Measurements from ENCODE around the gene FOXI1. TPM values are rescaled to one million over a fixed set of nuclear protein-coding genes. Genes with fewer than 3 reads are reported as not detected.

Gene FOXI1
- total RNA-seq, 1 experiment from 2014 or later = 0.44 TPM

GRCh38 chr5:170107674-170108073, 2.0 kb downstream of the FOXI1 start:
- POLR2A ChIA-PET = no interaction called here
- ATAC-seq (no peak), DNase-seq (ENCODE audit: low read depth, low spot score) (no peak)
- in situ Hi-C loops (cut with HindIII; ENCODE audit: low pct_unique_long_range_greater_than_20kb, low sequenced_read_pairs) = no loop called here
- peaks cover 40% of the 10 kb centered on the region for H3K4me1 ChIP-seq (ENCODE audit: control insufficient read depth, insufficient read depth, low read length)
- H3K27ac ChIP-seq (ENCODE audit: low read length) = peak overlapping the region; percentile 80
- intact Hi-C loops (cut with micrococcal nuclease; ENCODE audit: unreplicated experiment) = no loop called here
- no peak for TF ChIP-seq TCF7L2 (IDR thresholded peaks at IDR 0.05; ENCODE audit: low read depth, low read length)
- no peak for TF ChIP-seq POLR2AphosphoS5 (IDR thresholded peaks at IDR 0.05; ENCODE audit: low read depth, low read length)
- no peak for TF ChIP-seq REST (IDR thresholded peaks at IDR 0.05; ENCODE audit: insufficient read depth in 1 of 2, low read depth in 2 of 2, low read length in 1 of 2)
- TF ChIP-seq CTCF (IDR thresholded peaks at IDR 0.05) = no peak
- no peak for TF ChIP-seq SIN3A (IDR thresholded peaks at IDR 0.05; ENCODE audit: borderline replicate concordance, insufficient read depth, low read depth, low read length)
- no peak overlapping the region for H3K4me3 ChIP-seq (ENCODE audit: low read depth in 2 of 2, low read length in 2 of 2)
- CTCF ChIA-PET = interaction anchor here (1.8 kb wide), 1 partner anchor 75 kb away, joined by 8 read pairs; no protein-coding TSS in a partner anchor
- no peaks in the 10 kb centered on the region for H3K9me3 ChIP-seq (ENCODE audit: control insufficient read depth, insufficient read depth, low read depth, low read length)
- BruUV-seq (replicated peaks) = no TSS peak
- H3K27me3 ChIP-seq (ENCODE audit: control insufficient read depth, insufficient read depth, low read length) = no peaks in the 10 kb centered on the region
- no peaks in the 10 kb centered on the region for H3K36me3 ChIP-seq (ENCODE audit: control insufficient read depth, insufficient read depth, low read length)

- intact Hi-C loops (cut with micrococcal nuclease; ENCODE audit: unreplicated experiment) (no loop called here), in situ Hi-C loops (cut with HindIII; ENCODE audit: low pct_unique_long_range_greater_than_20kb, low sequenced_read_pairs) (no loop called here)
- H3K4me1 ChIP-seq (ENCODE audit: control insufficient read depth, insufficient read depth, low read length) = peaks cover 39% of the 10 kb centered on the region
- H3K27ac ChIP-seq (ENCODE audit: low read length) = peak overlapping the region; percentile 80
- no peak overlapping the region for H3K4me3 ChIP-seq (ENCODE audit: low read depth in 2 of 2, low read length in 2 of 2)
- ATAC-seq = no peak
- no peak for TF ChIP-seq CTCF (IDR thresholded peaks at IDR 0.05)
- no peak for TF ChIP-seq TCF7L2 (IDR thresholded peaks at IDR 0.05; ENCODE audit: low read depth, low read length)
- ChIA-PET CTCF (no interaction called here), POLR2A (interaction anchor here (0.5 kb wide), 1 partner anchor 80 kb away, joined by 3 read pairs; no protein-coding TSS in a partner anchor)
- H3K9me3 ChIP-seq (ENCODE audit: control insufficient read depth, insufficient read depth, low read depth, low read length) = no peaks in the 10 kb centered on the region
- BruUV-seq (replicated peaks) = no TSS peak
- H3K27me3 ChIP-seq (ENCODE audit: control insufficient read depth, insufficient read depth, low read length) = no peaks in the 10 kb centered on the region
- DNase-seq (ENCODE audit: low read depth, low spot score) = no peak
- no peaks in the 10 kb centered on the region for H3K36me3 ChIP-seq (ENCODE audit: control insufficient read depth, insufficient read depth, low read length)
Observed at GRCh38 chr5:170108266-170108785, 2.6 kb downstream of the FOXI1 start.

Data from Panc1 (cell line).